ENCODE measurements around the gene KRTAP22-2.

KRTAP22-2 gene

GRCh38 chr21:30563072-30563471 lies 27.1 kb downstream of the KRTAP22-2 start:
- DNase-seq (ENCODE audit: low read depth): no peak

GRCh38 chr21:30561957-30562356 lies 28.2 kb downstream of the KRTAP22-2 start:
- DNase-seq (ENCODE audit: low read depth): no peak

GRCh38 chr21:30561264-30561895 lies 28.8 kb downstream of the KRTAP22-2 start, which contains the start of gene KRTAP19-7:
Gene KRTAP19-7, minus strand, starts transcription at chr21:30561314. Its CDS starts 25 bp downstream, at chr21:30561289.
- DNase-seq (ENCODE audit: low read depth): no peak

GRCh38 chr21:30555095-30555494 lies 35.1 kb downstream of the KRTAP22-2 start:
- DNase-seq (ENCODE audit: low read depth): no peak

GRCh38 chr21:30552782-30553181 lies 37.4 kb downstream of the KRTAP22-2 start:
- no peak for DNase-seq (ENCODE audit: low read depth)

- no peak for DNase-seq (ENCODE audit: low read depth)
These were observed 48.4 kb downstream of the KRTAP22-2 start, which contains the start of gene KRTAP19-6 for GRCh38 chr21:30541764-30542163. Gene KRTAP19-6, minus strand, starts transcription at chr21:30541864. Its CDS starts 31 bp downstream, at chr21:30541833.

Data from fibroblast of the conjunctiva (primary cell).